Stimulated activated memory B cell treated with anti-CD40 and anti-IgM and Interleukin-4, amounts not matched to agents 10 μg/mL and 1 μg/mL and 100 μg/mL, for 72 hours (primary cell): ENCODE measurements around the gene LENG9.
"Not testable (repeated sequence)": the region's sequence is repeated elsewhere in the genome, so short reads cannot be mapped to it uniquely, and the experiment has no call there.

Experiments used
- ATAC-seq: fragments of 150-1000 bp; cut with Tn5 transposase; 2 replicates; pipeline ENCODE4 v1.10.0; 2021
- H3K27ac Mint-ChIP-seq: one replicate; pipeline ENCODE4 v1.8.0; 2022; ENCODE audit warnings: mild to moderate bottlenecking, mixed read lengths
- H3K27me3 Mint-ChIP-seq: one replicate; pipeline ENCODE4 v1.8.0; 2022; ENCODE audit warnings: mixed read lengths
- H3K36me3 Mint-ChIP-seq: one replicate; pipeline ENCODE4 v1.8.0; 2022; ENCODE audit warnings: mixed read lengths
- H3K4me1 Mint-ChIP-seq: one replicate; pipeline ENCODE4 v1.8.0; 2022; ENCODE audit warnings: mixed read lengths
- H3K4me3 Mint-ChIP-seq: one replicate; pipeline ENCODE4 v1.8.0; 2022; ENCODE audit warnings: mild to moderate bottlenecking, moderate library complexity, mixed read lengths
- H3K9me3 Mint-ChIP-seq: one replicate; pipeline ENCODE4 v1.8.0; 2022; ENCODE audit warnings: mixed read lengths

The LENG9 gene

DNA sequence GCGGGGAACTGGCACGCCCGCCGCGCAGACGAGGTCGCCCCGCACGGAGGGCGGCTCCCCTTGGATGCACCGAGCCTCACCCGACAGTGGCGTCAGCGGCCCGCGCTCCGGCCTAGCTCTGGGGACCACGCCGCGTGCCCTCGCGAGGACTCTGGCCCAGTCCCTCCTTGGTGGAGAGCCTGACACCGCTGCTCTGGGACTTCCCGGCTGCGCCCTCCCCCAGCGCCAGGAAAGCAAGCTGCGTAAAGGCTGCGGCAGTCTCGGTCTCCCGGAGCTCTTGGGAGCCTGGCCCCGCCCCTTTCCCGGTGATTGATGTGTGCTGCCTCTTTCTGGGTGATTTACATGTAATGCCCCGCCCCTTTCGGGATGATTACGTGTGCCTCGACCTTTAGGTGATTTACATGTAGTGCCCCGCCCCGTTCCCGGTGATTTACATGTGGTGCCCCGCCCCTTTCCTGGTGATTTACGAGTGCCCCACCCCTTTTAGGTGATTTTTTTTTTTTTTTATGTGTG, at the start of gene LENG9:
Gene LENG9, minus strand, starts transcription at position 248 of the 513 bp plus-strand sequence. CDS start 252 bp downstream, outside the sequence.
- Mint-ChIP-seq H3K27ac (peak within 1 kb of the TSS; percentile 86), H3K36me3 (peaks cover 22% of the 10 kb centered on the region), H3K4me1 (peaks cover 49% of the 10 kb centered on the region), H3K9me3 (no peaks in the 10 kb centered on the region), H3K27me3 (peaks cover 3% of the 10 kb centered on the region), H3K4me3 (peak within 1 kb of the TSS; percentile 85)
- peak; percentile 77 for ATAC-seq

GRCh38 chr19:54509200-54509940, 45.8 kb upstream of the LENG9 start:
- not testable (repeated sequence) for H3K27ac Mint-ChIP-seq

GRCh38 chr19:54508487-54508886, 44.9 kb upstream of the LENG9 start:
- H3K4me1 Mint-ChIP-seq, result peaks cover 27% of the 10 kb centered on the region
- not testable (repeated sequence) for H3K9me3 Mint-ChIP-seq, H3K4me3 Mint-ChIP-seq, ATAC-seq, H3K36me3 Mint-ChIP-seq, H3K27ac Mint-ChIP-seq
- peaks cover 72% of the 10 kb centered on the region for H3K27me3 Mint-ChIP-seq

More at GRCh38 chr19:54509200-54509940, 45.8 kb upstream of the LENG9 start:
- H3K4me3 Mint-ChIP-seq, H3K9me3 Mint-ChIP-seq, H3K36me3 Mint-ChIP-seq: not testable (repeated sequence)
- H3K27me3 Mint-ChIP-seq, result peaks cover 78% of the 10 kb centered on the region
- ATAC-seq, result peak; percentile 67
- H3K4me1 Mint-ChIP-seq, result peaks cover 27% of the 10 kb centered on the region

DNA sequence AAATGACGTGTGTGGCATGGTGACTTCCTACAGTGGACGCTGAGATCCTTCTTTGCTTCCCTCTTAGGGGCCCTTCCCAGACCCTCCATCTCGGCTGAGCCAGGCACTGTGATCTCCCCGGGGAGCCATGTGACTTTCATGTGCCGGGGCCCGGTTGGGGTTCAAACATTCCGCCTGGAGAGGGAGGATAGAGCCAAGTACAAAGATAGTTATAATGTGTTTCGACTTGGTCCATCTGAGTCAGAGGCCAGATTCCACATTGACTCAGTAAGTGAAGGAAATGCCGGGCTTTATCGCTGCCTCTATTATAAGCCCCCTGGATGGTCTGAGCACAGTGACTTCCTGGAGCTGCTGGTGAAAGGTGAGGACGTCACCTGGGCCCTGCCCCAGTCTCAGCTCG, 44.2 kb upstream of the LENG9 start:
- no peak overlapping the region for H3K27ac Mint-ChIP-seq
- peaks cover 72% of the 10 kb centered on the region for H3K27me3 Mint-ChIP-seq

GRCh38 chr19:54507038-54507717, 43.6 kb upstream of the LENG9 start:
- not testable (repeated sequence) for H3K9me3 Mint-ChIP-seq, H3K4me3 Mint-ChIP-seq, H3K36me3 Mint-ChIP-seq, H3K27ac Mint-ChIP-seq
- peaks cover 72% of the 10 kb centered on the region for H3K27me3 Mint-ChIP-seq
- H3K4me1 Mint-ChIP-seq, result peaks cover 27% of the 10 kb centered on the region
- peak; percentile 54 for ATAC-seq

More for the DNA sequence above, 44.2 kb upstream of the LENG9 start:
- no peak overlapping the region for H3K4me3 Mint-ChIP-seq
- H3K4me1 Mint-ChIP-seq, result peaks cover 27% of the 10 kb centered on the region
- H3K36me3 Mint-ChIP-seq, result peaks cover 5% of the 10 kb centered on the region
- ATAC-seq, result no peak
- H3K9me3 Mint-ChIP-seq, result peaks cover 6% of the 10 kb centered on the region

DNA sequence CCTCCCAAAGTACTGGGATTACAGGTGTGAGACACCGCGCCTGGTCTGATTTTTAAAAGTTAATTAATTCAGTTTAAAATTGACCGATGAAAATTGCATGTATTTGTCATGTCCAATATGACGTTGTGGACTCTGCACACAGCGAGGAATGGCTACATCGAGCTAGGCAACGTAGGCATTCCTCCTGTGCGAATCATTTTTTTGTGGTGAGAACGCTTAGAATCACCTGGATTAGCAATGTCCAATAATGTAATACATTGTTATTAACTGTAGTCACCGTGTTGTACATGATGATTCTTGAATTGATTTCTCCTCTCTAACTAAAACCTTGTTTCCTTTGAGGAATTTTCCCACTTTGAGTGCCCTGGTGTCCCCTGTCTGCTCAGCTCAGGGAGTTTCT, 42.5 kb upstream of the LENG9 start:
- Mint-ChIP-seq H3K27me3 (peaks cover 71% of the 10 kb centered on the region), H3K27ac (no peak overlapping the region), H3K4me3 (no peak overlapping the region), H3K36me3 (peaks cover 5% of the 10 kb centered on the region), H3K9me3 (peaks cover 2% of the 10 kb centered on the region), H3K4me1 (peaks cover 27% of the 10 kb centered on the region)
- no peak for ATAC-seq

GRCh38 chr19:54505542-54505941, 42.0 kb upstream of the LENG9 start:
- not testable (repeated sequence) for H3K36me3 Mint-ChIP-seq, ATAC-seq, H3K9me3 Mint-ChIP-seq, H3K27ac Mint-ChIP-seq, H3K4me3 Mint-ChIP-seq
- Mint-ChIP-seq H3K27me3 (peaks cover 71% of the 10 kb centered on the region), H3K4me1 (peaks cover 27% of the 10 kb centered on the region)

- Mint-ChIP-seq H3K4me3 (no peak within 1 kb of the TSS), H3K9me3 (peaks cover 2% of the 10 kb centered on the region), H3K4me1 (peaks cover 17% of the 10 kb centered on the region), H3K36me3 (peaks cover 5% of the 10 kb centered on the region), H3K27ac (no peak within 1 kb of the TSS), H3K27me3 (peaks cover 60% of the 10 kb centered on the region)
- ATAC-seq, result no peak
Observed at GRCh38 chr19:54502518-54503048, 39.0 kb upstream of the LENG9 start, which contains the start of gene LAIR2. Gene LAIR2 (plus strand): TSS chr19:54502831. CDS start chr19:54502919, 88 bp downstream.

- H3K9me3 Mint-ChIP-seq, H3K4me1 Mint-ChIP-seq, H3K27ac Mint-ChIP-seq, H3K36me3 Mint-ChIP-seq, H3K4me3 Mint-ChIP-seq: not testable (repeated sequence)
- peaks cover 50% of the 10 kb centered on the region for H3K27me3 Mint-ChIP-seq
- peak; percentile 36 for ATAC-seq
Observed at GRCh38 chr19:54498451-54498772, 34.8 kb upstream of the LENG9 start.

DNA sequence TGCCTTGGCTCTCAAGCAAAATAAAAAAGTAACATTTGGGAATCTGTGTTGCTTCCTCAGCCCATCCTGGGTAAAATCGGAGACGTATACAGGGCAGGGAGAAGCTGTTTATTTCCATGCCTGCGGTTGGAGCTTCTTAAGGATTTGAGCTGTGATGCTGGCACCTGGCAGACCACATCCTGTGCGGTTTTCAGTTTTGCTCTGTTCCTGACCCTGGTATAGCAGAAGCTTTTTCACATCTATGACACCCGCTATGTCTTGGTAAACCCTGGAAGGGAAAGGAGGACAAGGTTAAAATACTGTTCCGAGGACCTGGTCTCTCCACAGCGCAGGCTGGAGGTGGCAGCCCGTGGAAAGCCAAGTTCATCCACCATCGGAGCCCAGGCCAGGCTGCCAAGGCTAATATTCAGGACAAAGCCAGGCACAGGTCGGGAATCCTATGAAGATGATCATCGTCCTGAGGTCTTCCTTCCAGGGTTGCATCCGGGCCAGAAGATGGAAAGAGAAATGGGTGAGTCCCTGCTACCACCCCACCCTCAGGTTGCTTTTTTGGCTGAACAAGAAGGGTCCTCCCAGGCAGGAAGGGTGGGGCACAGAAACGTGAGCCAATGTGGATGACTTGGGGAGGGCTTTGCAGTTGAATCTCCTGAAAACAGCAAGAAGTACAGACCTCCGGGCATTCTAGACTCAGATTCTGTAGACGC, 34.3 kb upstream of the LENG9 start:
- H3K4me3 Mint-ChIP-seq, H3K27ac Mint-ChIP-seq, H3K4me1 Mint-ChIP-seq: not testable (repeated sequence)

GRCh38 chr19:54495284-54495683, 31.7 kb upstream of the LENG9 start:
- not testable (repeated sequence) for H3K9me3 Mint-ChIP-seq, H3K27ac Mint-ChIP-seq, H3K36me3 Mint-ChIP-seq, H3K4me3 Mint-ChIP-seq, ATAC-seq
- Mint-ChIP-seq H3K27me3 (peaks cover 64% of the 10 kb centered on the region), H3K4me1 (peaks cover 23% of the 10 kb centered on the region)

More for the DNA sequence above, 34.3 kb upstream of the LENG9 start:
- ATAC-seq, result peak; percentile 61
- not testable (repeated sequence) for H3K36me3 Mint-ChIP-seq, H3K9me3 Mint-ChIP-seq
- H3K27me3 Mint-ChIP-seq, result peaks cover 50% of the 10 kb centered on the region

DNA sequence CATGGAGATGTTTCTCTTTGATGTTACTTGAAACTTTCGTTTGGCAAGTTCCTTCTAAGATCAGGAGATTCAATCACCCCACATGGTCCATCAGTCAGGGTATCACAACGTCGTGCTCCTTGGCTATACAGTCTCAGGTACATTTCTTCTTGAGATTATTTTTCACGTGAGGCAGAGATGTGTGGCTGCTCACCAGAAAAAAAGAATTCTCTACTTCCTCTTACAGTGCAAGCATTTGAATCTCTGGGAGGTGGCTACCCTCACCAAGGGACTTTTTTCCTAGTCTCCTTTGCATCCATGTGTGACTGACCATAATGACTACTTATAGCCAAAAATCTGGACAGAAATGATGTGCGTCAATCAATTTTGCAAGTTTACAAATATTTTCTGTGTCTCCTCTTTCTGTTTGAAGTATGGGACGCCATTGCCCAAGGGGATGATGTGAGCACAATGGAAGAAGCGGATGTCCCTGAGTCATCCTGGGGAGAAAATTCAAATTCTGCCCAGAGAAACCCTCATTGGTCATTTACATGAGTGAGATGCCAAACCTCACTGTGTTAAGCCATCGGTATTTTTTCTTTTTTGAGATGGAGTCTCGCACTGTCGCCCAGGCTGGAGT, 30.5 kb upstream of the LENG9 start:
- no peak for ATAC-seq
- peaks cover 69% of the 10 kb centered on the region for H3K27me3 Mint-ChIP-seq
- H3K27ac Mint-ChIP-seq, result no peak overlapping the region

DNA sequence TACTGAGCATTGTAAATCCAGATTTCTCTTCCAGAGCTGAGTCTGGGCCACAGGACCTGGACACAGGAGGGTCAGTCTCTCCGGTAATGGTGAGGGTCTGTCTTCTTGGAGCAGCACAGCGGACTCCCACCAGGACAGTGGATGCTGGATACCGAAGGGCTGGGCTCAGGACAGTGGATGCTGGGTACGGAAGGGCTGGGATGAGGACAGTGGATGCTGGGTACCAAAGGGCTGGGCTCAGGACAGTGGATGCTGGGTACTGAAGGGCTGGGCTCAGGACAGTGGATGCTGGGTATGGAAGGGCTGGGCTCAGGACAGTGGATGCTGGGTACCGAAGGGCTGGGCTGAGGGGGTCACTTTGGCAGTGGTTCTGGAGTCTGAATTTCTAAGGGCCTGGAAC, 29.5 kb upstream of the LENG9 start:
- peaks cover 25% of the 10 kb centered on the region for H3K4me1 Mint-ChIP-seq
- not testable (repeated sequence) for H3K27ac Mint-ChIP-seq, ATAC-seq, H3K36me3 Mint-ChIP-seq, H3K4me3 Mint-ChIP-seq, H3K9me3 Mint-ChIP-seq
- H3K27me3 Mint-ChIP-seq, result peaks cover 69% of the 10 kb centered on the region

More for the DNA sequence above, 30.5 kb upstream of the LENG9 start:
- peaks cover 3% of the 10 kb centered on the region for H3K9me3 Mint-ChIP-seq
- no peaks in the 10 kb centered on the region for H3K36me3 Mint-ChIP-seq
- no peak overlapping the region for H3K4me3 Mint-ChIP-seq
- peaks cover 26% of the 10 kb centered on the region for H3K4me1 Mint-ChIP-seq

- peaks cover 3% of the 10 kb centered on the region for H3K9me3 Mint-ChIP-seq
- ATAC-seq, result no peak
Observed at GRCh38 chr19:54492568-54492967, 29.0 kb upstream of the LENG9 start.

GRCh38 chr19:54489766-54490165, 26.2 kb upstream of the LENG9 start:
- Mint-ChIP-seq H3K9me3 (peaks cover 3% of the 10 kb centered on the region), H3K27ac (no peak overlapping the region), H3K4me1 (peaks cover 28% of the 10 kb centered on the region), H3K27me3 (peaks cover 65% of the 10 kb centered on the region), H3K36me3 (no peaks in the 10 kb centered on the region), H3K4me3 (no peak overlapping the region)
- ATAC-seq, result no peak

More at GRCh38 chr19:54492568-54492967, 29.0 kb upstream of the LENG9 start:
- Mint-ChIP-seq H3K4me3 (no peak overlapping the region), H3K4me1 (peaks cover 20% of the 10 kb centered on the region), H3K27ac (no peak overlapping the region), H3K36me3 (no peaks in the 10 kb centered on the region), H3K27me3 (peaks cover 69% of the 10 kb centered on the region)
